SK-N-SH (cell line): ENCODE measurements around the gene LUC7L3.

Experiments
- CTCF ChIP-seq: fragments of 200-600 bp; sonication (generic); IDR thresholded peaks from 2 replicates; pipeline ENCODE4 v1.6.1; 2017; ENCODE audit warnings: antibody characterized with exemption, mild to moderate bottlenecking, moderate library complexity
- EP300 ChIP-seq, 2 experiments: IDR thresholded peaks; 2 replicates each; pipeline versions ENCODE4 v1.4.0 to v1.6.1; 2012; ENCODE audit warnings: borderline replicate concordance in 1 of 2, low read depth in 1 of 2, low read length in 1 of 2
- IRF3 ChIP-seq: fragments of 150-350 bp; IDR thresholded peaks from 2 replicates; pipeline ENCODE4 v1.6.1; 2016; ENCODE audit warnings: mild to moderate bottlenecking, low read depth, low read length
- MAX ChIP-seq: IDR thresholded peaks from 2 replicates; pipeline ENCODE4 v1.4.0; 2012; ENCODE audit warnings: low read depth
- POLR2AphosphoS5 ChIP-seq: IDR thresholded peaks from 2 replicates; pipeline ENCODE4 v1.6.1; 2012; ENCODE audit warnings: low read depth, low read length
- SIN3A ChIP-seq: IDR thresholded peaks from 2 replicates; pipeline ENCODE4 v1.6.1; 2012; ENCODE audit warnings: low read depth, mild to moderate bottlenecking, low read length, moderate library complexity, borderline replicate concordance
- TAF1 ChIP-seq: IDR thresholded peaks from 2 replicates; pipeline ENCODE4 v1.6.1; 2012; ENCODE audit warnings: low read depth, mild to moderate bottlenecking, low read length, moderate library complexity, borderline replicate concordance

- no peak for TF ChIP-seq MAX
- no peak for TF ChIP-seq POLR2AphosphoS5
- TF ChIP-seq IRF3 = no peak
- no peak for TF ChIP-seq CTCF
- TF ChIP-seq SIN3A = no peak
- no peak for TF ChIP-seq TAF1
- TF ChIP-seq EP300 (IDR thresholded peaks at IDR 0.05; ENCODE audit: borderline replicate concordance in 1 of 2, low read depth in 1 of 2, low read length in 1 of 2) = no peak
These were observed 8.7 kb downstream of the LUC7L3 start for GRCh38 chr17:50728112-50728429.
